Putamen (tissue), 1 donor: ENCODE data around the gene ICAM5.
"Not testable (repeated sequence)": the region's sequence is repeated elsewhere in the genome, so short reads cannot be mapped to it uniquely, and the experiment has no call there.

Source experiments
- DNase-seq: peaks from one replicate; pipeline ENCODE4 v3.0.0-alpha.2; 2016; ENCODE audit warnings: low spot score

Gene ICAM5

GRCh38 chr19:10289836-10290356 lies at the start of gene ICAM5:
TSS of gene ICAM5 (plus strand) at chr19:10289952. CDS start at chr19:10290044, 92 bp downstream.
- DNase-seq: peak; percentile 55

- not testable (repeated sequence) for DNase-seq
These were observed 47.8 kb upstream of the ICAM5 start for GRCh38 chr19:10241826-10242449.

- DNase-seq: no peak
These were observed 46.1 kb upstream of the ICAM5 start for GRCh38 chr19:10243606-10244005.

DNA sequence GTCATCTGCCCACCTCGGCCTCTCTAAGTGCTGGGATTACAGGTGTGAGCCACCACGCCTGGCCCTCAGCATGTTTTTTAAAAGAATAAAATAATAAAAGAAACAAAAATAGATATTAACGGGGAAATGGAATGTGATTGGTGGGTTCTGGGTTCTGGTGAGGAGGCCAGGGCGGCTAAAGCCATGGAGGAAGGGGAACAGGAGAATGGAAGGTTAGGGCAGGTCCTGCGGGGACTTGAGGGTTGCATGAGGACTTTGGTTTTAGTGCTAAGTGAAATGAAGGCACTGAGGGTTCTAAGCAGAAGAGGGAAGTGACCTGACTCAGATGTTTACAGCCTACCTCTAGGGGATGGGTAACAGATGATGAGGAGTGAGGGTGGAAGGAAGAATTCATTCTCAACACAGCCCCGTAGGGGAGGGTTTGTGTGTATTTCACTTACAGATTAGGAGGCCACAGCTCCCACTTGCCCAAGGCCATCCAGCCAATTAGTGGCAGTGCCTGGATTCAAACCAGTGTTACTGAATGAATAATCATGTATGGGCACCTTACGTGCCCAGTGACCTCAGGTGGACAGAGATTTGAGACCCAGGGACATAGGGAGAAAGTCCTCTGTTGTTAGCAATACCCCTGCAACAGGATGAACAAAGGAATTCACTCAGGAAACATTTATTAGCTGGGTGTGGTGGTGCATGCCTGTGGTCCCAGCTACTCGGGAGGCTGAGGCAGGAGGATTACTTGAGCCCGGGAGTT lies 44.4 kb upstream of the ICAM5 start:
- DNase-seq: no peak

DNA sequence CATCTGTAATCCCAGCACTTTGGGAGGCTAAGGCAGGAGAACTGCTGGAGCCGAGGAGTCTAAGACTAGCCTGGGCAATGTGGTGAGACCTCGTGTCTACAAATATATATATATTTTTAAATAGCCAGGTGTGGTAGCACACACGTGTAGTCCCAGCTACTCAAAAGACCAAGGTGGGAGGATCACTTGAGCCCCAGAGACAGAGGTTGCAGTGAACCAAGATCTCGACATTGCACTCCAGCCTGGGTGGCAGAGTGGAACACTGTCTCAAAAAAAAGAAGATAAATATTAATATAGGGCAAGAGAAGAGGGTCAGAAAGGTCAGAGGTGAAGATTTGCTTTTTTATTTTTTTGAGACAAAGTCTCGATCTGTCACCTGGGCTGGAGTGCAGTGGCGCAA lies 43.2 kb upstream of the ICAM5 start:
- DNase-seq: no peak

GRCh38 chr19:10251792-10252694 lies 37.7 kb upstream of the ICAM5 start, which contains the start of gene MRPL4:
TSS of gene MRPL4 (plus strand) at chr19:10252214. CDS start at chr19:10252254, 40 bp downstream.
- peak; percentile 99 for DNase-seq

DNA sequence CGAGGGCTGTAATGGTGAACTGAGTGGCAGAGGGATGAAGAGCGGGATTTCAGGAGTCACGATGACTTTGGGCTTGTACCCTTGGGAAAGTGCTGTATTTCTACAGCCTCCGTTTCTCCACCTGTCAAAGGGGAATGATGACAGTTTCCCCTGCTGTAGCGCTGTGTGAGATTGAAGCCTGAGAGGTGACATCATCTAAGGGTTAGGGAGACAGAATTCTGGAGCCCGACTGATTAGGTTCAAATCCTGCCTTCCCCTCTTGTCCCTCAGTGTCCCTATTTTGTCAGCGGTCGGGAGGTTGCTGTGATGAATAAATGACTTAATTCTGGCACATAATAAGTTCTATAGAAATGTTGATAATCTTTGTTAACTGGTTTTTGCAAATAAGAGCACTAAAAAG lies 37.0 kb upstream of the ICAM5 start:
- DNase-seq: no peak

GRCh38 chr19:10254244-10254643 lies 35.5 kb upstream of the ICAM5 start:
- no peak for DNase-seq

DNA sequence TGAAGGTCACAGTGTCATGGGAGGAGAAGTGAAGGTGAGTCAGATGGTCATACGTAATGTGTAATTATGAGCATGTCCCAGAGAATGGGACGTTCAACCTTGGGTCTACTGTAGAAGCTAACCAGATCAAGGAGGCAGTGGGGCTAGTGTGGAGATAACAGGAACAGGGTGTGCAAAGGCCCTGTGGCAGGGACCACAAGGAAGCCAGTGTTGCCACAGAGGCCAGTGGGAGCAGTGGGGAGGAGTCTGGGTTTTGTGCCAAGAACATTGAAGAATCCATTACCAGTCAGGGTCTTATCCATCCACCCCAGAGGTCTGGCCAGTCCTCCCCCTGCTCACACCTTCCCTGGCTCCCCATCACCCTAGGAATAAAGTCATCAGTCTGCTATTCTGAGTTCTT lies 34.4 kb upstream of the ICAM5 start:
- DNase-seq: no peak

DNA sequence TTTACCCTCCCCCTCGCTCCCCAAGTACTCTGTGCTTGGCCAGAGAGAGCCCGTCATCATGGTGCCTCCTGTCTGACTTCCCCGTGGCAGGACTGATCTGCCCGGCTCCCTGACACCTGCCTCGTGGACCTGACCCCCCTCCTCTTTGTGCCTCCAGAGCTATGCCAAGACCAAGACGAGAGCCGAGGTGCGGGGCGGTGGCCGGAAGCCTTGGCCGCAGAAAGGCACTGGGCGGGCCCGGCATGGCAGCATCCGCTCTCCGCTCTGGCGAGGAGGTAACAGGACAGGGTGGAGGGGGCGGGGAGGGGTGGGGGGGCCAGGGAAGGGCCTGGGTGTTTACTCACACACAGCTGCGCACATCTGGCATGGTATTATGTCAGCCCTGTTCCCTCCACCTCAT lies 33.2 kb upstream of the ICAM5 start:
- DNase-seq: no peak

DNA sequence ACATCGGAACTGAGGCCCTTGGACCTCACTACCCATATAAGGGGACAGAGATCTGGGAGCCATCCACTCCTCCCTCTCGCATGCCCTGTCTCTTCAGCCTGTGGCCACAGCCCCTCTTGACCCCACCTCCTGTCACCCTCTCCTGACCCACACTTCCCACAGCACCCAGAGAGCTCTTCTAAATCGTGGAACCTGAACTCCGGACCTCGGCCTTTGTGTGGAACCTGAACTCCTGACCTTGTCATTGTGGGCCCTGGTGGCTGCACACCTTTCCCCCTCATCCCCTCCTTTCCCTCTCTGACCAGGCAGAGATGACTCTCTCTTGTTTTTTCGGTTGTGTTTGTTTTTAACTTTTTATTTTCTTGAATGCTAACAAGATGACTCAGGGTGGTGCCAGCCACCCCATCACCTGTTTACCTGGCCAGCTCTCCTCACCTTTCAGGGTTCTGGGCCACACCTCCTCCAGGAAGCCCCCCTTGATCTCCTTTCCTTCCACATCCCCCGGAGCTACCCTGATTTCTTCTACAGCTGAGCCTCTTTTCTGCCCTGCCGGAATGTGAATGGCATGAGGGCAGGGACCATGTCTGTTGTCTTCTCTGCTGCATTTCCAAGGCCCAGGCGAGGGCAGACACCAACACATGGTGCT lies 32.7 kb upstream of the ICAM5 start:
- no peak for DNase-seq

GRCh38 chr19:10258080-10258710 lies 31.6 kb upstream of the ICAM5 start:
- DNase-seq: no peak

GRCh38 chr19:10259162-10259905 lies 30.4 kb upstream of the ICAM5 start:
- peak; percentile 65 for DNase-seq

- DNase-seq: peak; percentile 75
These were observed 29.6 kb upstream of the ICAM5 start for GRCh38 chr19:10260141-10260584.

- DNase-seq: no peak
These were observed 27.0 kb upstream of the ICAM5 start for GRCh38 chr19:10262771-10263170.

GRCh38 chr19:10266706-10267105 lies 23.0 kb upstream of the ICAM5 start:
- no peak for DNase-seq

DNA sequence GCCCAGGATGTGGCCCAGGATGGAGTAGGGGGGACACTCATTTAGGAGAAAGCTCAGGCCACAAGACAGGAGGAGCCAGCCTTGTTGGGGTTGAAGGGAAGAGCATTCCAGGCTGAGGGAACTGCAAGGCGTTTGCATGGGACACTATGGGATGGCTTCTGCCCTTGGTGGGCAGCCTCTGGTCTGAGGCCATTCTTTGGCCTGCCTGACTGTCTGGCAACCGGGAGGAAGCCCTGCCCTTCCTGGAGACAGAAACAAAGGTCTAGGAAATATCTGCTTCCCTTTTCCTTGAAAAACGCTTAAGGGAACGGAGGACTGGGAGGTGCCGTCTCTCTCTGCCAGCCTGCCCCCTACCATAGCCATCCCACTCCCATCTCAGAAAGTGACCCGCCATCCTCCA lies 21.7 kb upstream of the ICAM5 start:
- no peak for DNase-seq

- DNase-seq: peak; percentile 63
These were observed 20.2 kb upstream of the ICAM5 start for GRCh38 chr19:10269333-10270179.

DNA sequence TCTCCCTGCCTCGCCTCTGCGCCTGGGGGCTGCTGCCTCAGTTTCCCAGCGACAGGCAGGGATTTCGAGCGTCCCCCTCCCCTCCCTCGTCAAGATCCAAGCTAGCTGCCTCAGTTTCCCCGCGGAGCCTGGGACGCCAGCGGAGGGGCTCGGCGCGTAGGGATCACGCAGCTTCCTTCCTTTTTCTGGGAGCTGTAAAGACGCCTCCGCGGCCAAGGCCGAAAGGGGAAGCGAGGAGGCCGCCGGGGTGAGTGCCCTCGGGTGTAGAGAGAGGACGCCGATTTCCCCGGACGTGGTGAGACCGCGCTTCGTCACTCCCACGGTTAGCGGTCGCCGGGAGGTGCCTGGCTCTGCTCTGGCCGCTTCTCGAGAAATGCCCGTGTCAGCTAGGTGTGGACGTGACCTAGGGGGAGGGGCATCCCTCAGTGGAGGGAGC lies 19.6 kb upstream of the ICAM5 start:
- DNase-seq: no peak
